SK-N-SH (cell line): ENCODE data around the gene DKK1. TPM values are rescaled to one million over a fixed set of nuclear protein-coding genes. Genes with fewer than 3 reads are reported as not detected.
A peak's percentile ranks its signal among the peaks of the same experiment; 100 is the strongest.

Source experiments
- CTCF ChIA-PET: fragments of 300-600, 350-600 bp; formaldehyde crosslinking; extraction: SDS; loops from one replicate; lab custom pipeline; 2021; lab: Yijun Ruan, JAX
- POLR2A ChIA-PET: fragments of 350-600 bp; sonication (Branson Sonifier 250); formaldehyde crosslinking; extraction: SDS; loops from one replicate; lab custom pipeline; 2020; ENCODE audit warnings: antibody characterized with exemption, inconsistent platforms; lab: Yijun Ruan, JAX
- DNase-seq: peaks from one replicate; pipeline ENCODE4 v3.0.0; 2012
- H2AFZ ChIP-seq: fragments of 200-600 bp; sonication (generic); 2 replicates; pipeline ENCODE4 v1.8.1; 2016; ENCODE audit warnings: antibody characterized with exemption, mild to moderate bottlenecking, low read depth
- H3F3A ChIP-seq: fragments of 200-600 bp; sonication (generic); replicated peaks from 2 replicates; pipeline ENCODE3; 2016; ENCODE audit warnings: antibody characterized with exemption, mild to moderate bottlenecking; ENCODE audit not compliant: insufficient read depth
- H3K27ac ChIP-seq, 2 experiments: fragments of 200-500 bp in 1 of 2; fragments of 200-600 bp in 1 of 2; sonication (Bioruptor generic) in 1 of 2; sonication (generic), shearing (Covaris generic) in 1 of 2; 2 replicates each; pipeline versions ENCODE4 v1.5.1 to v1.6.1; 2014 to 2016; ENCODE audit warnings: low read depth in 2 of 2, inconsistent platforms in 1 of 2, low read length in 1 of 2, mild to moderate bottlenecking in 1 of 2, mixed read lengths in 1 of 2
- H3K27me3 ChIP-seq: fragments of 200-600 bp; sonication (generic), shearing (Covaris generic); 2 replicates; pipeline ENCODE4 v1.6.1; 2016; ENCODE audit warnings: mixed run types; ENCODE audit not compliant: insufficient read depth
- H3K36me3 ChIP-seq, 2 experiments: fragments of 200-500 bp in 1 of 2; fragments of 200-600 bp in 1 of 2; sonication (Bioruptor generic) in 1 of 2; sonication (generic) in 1 of 2; replicated peaks in 1 of 2; 2 replicates each; pipeline versions ENCODE3 to v1.5.1; 2014 to 2016; ENCODE audit warnings: low read length in 1 of 2, mild to moderate bottlenecking in 1 of 2; ENCODE audit not compliant: insufficient read depth in 2 of 2, control insufficient read depth in 1 of 2
- H3K4me1 ChIP-seq, 2 experiments: fragments of 200-500 bp in 1 of 2; fragments of 200-600 bp in 1 of 2; sonication (Bioruptor generic) in 1 of 2; sonication (generic), shearing (Covaris generic) in 1 of 2; 2 replicates each; pipeline versions ENCODE4 v1.5.1 to v1.6.1; 2014 to 2016; ENCODE audit warnings: low read depth in 1 of 2, low read length in 1 of 2, mixed run types in 1 of 2; ENCODE audit not compliant: insufficient read depth in 2 of 2, control insufficient read depth in 1 of 2
- H3K4me2 ChIP-seq: fragments of 200-600 bp; sonication (generic), shearing (Covaris generic); 2 replicates; pipeline ENCODE4 v1.6.1; 2017; ENCODE audit warnings: mixed run types
- H3K4me3 ChIP-seq, 2 experiments: fragments of 200-500 bp in 1 of 2; fragments of 200-600 bp in 1 of 2; sonication (Bioruptor generic) in 1 of 2; sonication (generic), shearing (Covaris generic) in 1 of 2; 2 replicates each; pipeline versions ENCODE4 v1.5.1 to v1.8.1; 2014 to 2016; ENCODE audit warnings: low read depth in 2 of 2, inconsistent platforms in 1 of 2, low read length in 1 of 2, mild to moderate bottlenecking in 1 of 2, mixed read lengths in 1 of 2, moderate library complexity in 1 of 2
- H3K79me2 ChIP-seq: fragments of 200-600 bp; sonication (generic); 2 replicates; pipeline ENCODE4 v1.8.1; 2017; ENCODE audit warnings: mild to moderate bottlenecking; ENCODE audit not compliant: insufficient read depth
- H3K9ac ChIP-seq: fragments of 200-600 bp; sonication (generic); 2 replicates; pipeline ENCODE4 v1.6.1; 2017; ENCODE audit warnings: mixed run types
- H3K9me2 ChIP-seq: fragments of 200-600 bp; sonication (generic); 2 replicates; pipeline ENCODE4 v1.6.1; 2017; ENCODE audit warnings: mixed run types
- H3K9me3 ChIP-seq: fragments of 200-600 bp; sonication (generic); 2 replicates; pipeline ENCODE4 v1.6.1; 2017; ENCODE audit warnings: mixed run types, mild to moderate bottlenecking, moderate library complexity
- H4K20me1 ChIP-seq: fragments of 200-600 bp; sonication (generic); 2 replicates; pipeline ENCODE4 v1.6.1; 2017; ENCODE audit warnings: mild to moderate bottlenecking, mixed run types; ENCODE audit not compliant: insufficient read depth
- CHD2 ChIP-seq: fragments of 150-350 bp; IDR thresholded peaks from 2 replicates; pipeline ENCODE4 v1.6.1; 2018; ENCODE audit warnings: low read length; ENCODE audit not compliant: partially characterized antibody
- ELF1 ChIP-seq: IDR thresholded peaks from 2 replicates; pipeline ENCODE4 v1.4.0; 2012
- EP300 ChIP-seq, 2 experiments: IDR thresholded peaks; 2 replicates each; pipeline versions ENCODE4 v1.4.0 to v1.6.1; 2012; ENCODE audit warnings: borderline replicate concordance in 1 of 2, low read depth in 1 of 2, low read length in 1 of 2
- EZH2phosphoT487 ChIP-seq: fragments of 200-600 bp; sonication (generic); IDR thresholded peaks from 2 replicates; pipeline ENCODE4 v1.6.1; 2017; ENCODE audit warnings: low read depth, mixed run types, mild to moderate bottlenecking, antibody characterized with exemption, moderate library complexity, borderline replicate concordance
- FOSL2 ChIP-seq: IDR thresholded peaks from 2 replicates; pipeline ENCODE4 v1.4.0; 2012; ENCODE audit warnings: low read depth, mild to moderate bottlenecking, moderate library complexity, borderline replicate concordance
- FOXJ3 ChIP-seq: sonication (generic); formaldehyde crosslinking; IDR thresholded peaks from 2 replicates; pipeline ENCODE4 v1.5.1; 2020; ENCODE audit warnings: mild to moderate bottlenecking, missing genetic modification reagents
- FOXM1 ChIP-seq: IDR thresholded peaks from 2 replicates; pipeline ENCODE4 v1.4.0; 2012; ENCODE audit warnings: low read depth, mild to moderate bottlenecking
- GABPA ChIP-seq: IDR thresholded peaks from 2 replicates; pipeline ENCODE4 v1.4.0; 2012; ENCODE audit warnings: low read depth, mild to moderate bottlenecking
- GATA2 ChIP-seq: sonication (generic); formaldehyde crosslinking; IDR thresholded peaks from 2 replicates; pipeline ENCODE4 v1.5.0; 2020; ENCODE audit warnings: mild to moderate bottlenecking, missing genetic modification reagents
- MEF2A ChIP-seq: IDR thresholded peaks from 2 replicates; pipeline ENCODE4 v1.4.0; 2012; ENCODE audit warnings: low read depth, borderline replicate concordance
- NRF1 ChIP-seq: IDR thresholded peaks from 2 replicates; pipeline ENCODE4 v1.6.1; 2012; ENCODE audit warnings: low read depth, mild to moderate bottlenecking, low read length
- RCOR1 ChIP-seq: fragments of 150-350 bp; IDR thresholded peaks from 2 replicates; pipeline ENCODE4 v1.6.1; 2017; ENCODE audit warnings: antibody characterized with exemption, low read length
- RFX5 ChIP-seq: IDR thresholded peaks from 2 replicates; pipeline ENCODE4 v1.6.1; 2012; ENCODE audit warnings: mild to moderate bottlenecking, improper control_type of control experiment, low read length
- RXRA ChIP-seq: IDR thresholded peaks from 2 replicates; pipeline ENCODE4 v1.4.0; 2012; ENCODE audit warnings: low read depth, mild to moderate bottlenecking, borderline replicate concordance
- TAF1 ChIP-seq: IDR thresholded peaks from 2 replicates; pipeline ENCODE4 v1.6.1; 2012; ENCODE audit warnings: low read depth, mild to moderate bottlenecking, low read length, moderate library complexity, borderline replicate concordance
- TCF12 ChIP-seq: IDR thresholded peaks from 2 replicates; pipeline ENCODE4 v1.4.0; 2012
- TEAD4 ChIP-seq: IDR thresholded peaks from 2 replicates; pipeline ENCODE4 v1.4.0; 2012; ENCODE audit warnings: mild to moderate bottlenecking, borderline replicate concordance; ENCODE audit not compliant: insufficient read depth
- YY1 ChIP-seq: IDR thresholded peaks from 2 replicates; pipeline ENCODE4 v1.4.0; 2012; ENCODE audit warnings: low read depth, mild to moderate bottlenecking
- WGBS: methylation state at CpG from one replicate; pipeline ENCODE4 v1.1.6; 2017; ENCODE audit warnings: low lambda C conversion rate; 5-methylcytosine and 5-hydroxymethylcytosine counted together
- polyA plus RNA-seq, 3 experiments: library from polyadenylated mRNA; depleted of rRNA; stranded (reverse); fragments of >200 nt; gene quantifications; 2 replicates each; pipeline ENCODE4 v1.2.3, GENCODE V29; 2012
- TF ChIP-seq, protein P1 (sequence below): fragments of 150-350 bp; IDR thresholded peaks from 2 replicates; pipeline ENCODE4 v1.6.1; 2016; ENCODE audit warnings: mild to moderate bottlenecking, low read depth, low read length
- TF ChIP-seq, protein P2 (sequence below): IDR thresholded peaks from 2 replicates; pipeline ENCODE4; 2012
- TF ChIP-seq, protein P3 (sequence below): IDR thresholded peaks from 2 replicates; pipeline ENCODE4 v1.4.0; 2012; ENCODE audit warnings: low read depth
- TF ChIP-seq, protein P4 (sequence below): fragments of 150-350 bp; IDR thresholded peaks from 2 replicates; pipeline ENCODE4 v1.6.1; 2017; ENCODE audit warnings: antibody characterized with exemption, low read length, low read depth, borderline replicate concordance
- TF ChIP-seq, protein P5 (sequence below): IDR thresholded peaks from 2 replicates; pipeline ENCODE4 v1.4.0; 2012; ENCODE audit warnings: low read depth, borderline replicate concordance
- TF ChIP-seq, protein P6 (sequence below): IDR thresholded peaks from 2 replicates; pipeline ENCODE4 v1.4.0; 2012; ENCODE audit warnings: low read depth, borderline replicate concordance

The DKK1 gene, protein sequence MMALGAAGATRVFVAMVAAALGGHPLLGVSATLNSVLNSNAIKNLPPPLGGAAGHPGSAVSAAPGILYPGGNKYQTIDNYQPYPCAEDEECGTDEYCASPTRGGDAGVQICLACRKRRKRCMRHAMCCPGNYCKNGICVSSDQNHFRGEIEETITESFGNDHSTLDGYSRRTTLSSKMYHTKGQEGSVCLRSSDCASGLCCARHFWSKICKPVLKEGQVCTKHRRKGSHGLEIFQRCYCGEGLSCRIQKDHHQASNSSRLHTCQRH
- polyA plus RNA-seq (2012; rRNA removed), result 225 and 372 TPM in 2 replicates
- polyA plus RNA-seq (2012; cell fraction: cytosol; rRNA removed), result 315 and 346 TPM in 2 replicates
- polyA plus RNA-seq (2012; cell fraction: nucleus; rRNA removed), result 438 and 447 TPM in 2 replicates

DNA sequence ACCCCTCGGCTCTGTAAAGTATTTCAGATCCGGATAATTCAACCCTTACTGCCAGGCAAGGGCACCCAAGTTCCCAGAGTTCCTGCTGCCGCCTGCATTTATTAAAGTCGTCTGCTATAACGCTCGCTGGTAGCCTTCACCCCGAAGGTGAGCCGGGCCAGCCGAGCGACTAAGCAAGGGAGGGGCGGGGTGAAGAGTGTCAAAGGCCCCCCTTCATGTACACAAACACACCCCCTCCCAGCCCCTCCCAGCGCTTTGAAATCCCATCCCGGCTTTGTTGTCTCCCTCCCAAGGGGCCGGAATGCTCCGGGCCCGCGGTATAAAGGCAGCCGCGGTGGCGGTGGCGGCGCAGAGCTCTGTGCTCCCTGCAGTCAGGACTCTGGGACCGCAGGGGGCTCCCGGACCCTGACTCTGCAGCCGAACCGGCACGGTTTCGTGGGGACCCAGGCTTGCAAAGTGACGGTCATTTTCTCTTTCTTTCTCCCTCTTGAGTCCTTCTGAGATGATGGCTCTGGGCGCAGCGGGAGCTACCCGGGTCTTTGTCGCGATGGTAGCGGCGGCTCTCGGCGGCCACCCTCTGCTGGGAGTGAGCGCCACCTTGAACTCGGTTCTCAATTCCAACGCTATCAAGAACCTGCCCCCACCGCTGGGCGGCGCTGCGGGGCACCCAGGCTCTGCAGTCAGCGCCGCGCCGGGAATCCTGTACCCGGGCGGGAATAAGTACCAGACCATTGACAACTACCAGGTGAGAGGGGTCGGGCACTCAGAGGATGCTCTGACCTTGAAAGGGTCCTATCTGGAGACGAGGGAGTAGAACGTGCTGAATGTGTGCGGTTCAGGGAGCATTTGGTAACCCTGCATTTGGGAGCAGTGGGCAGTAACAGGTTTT, at the start of gene DKK1:
Gene DKK1, plus strand, starts transcription at position 349 of the 889 bp plus-strand sequence. Its CDS starts 154 bp downstream, at position 503.
- no peaks in the 10 kb centered on the region for H4K20me1 ChIP-seq
- H3K9me2 ChIP-seq, result no peaks in the 10 kb centered on the region
- H2AFZ ChIP-seq, result peak within 1 kb of the TSS; percentile 81
- ChIA-PET POLR2A (interaction anchor here (0.5 to 1.1 kb wide), 6 partner anchors 8 to 308 kb away, joined by 3 to 5 read pairs (median 3); no protein-coding TSS in a partner anchor), CTCF (interaction anchor here (0.6 to 12.8 kb wide), 19 partner anchors 12 to 779 kb away, joined by 3 to 185 read pairs (median 4); no protein-coding TSS in a partner anchor)
- peak within 1 kb of the TSS; percentile 95 for H3K27ac ChIP-seq
- DNase-seq, result peak; percentile 89
- peaks cover 6 to 8% of the 10 kb centered on the region in 2 experiments; a peak in 2 of 4 replicates for H3K4me1 ChIP-seq
- H3K36me3 ChIP-seq, result peaks cover 12 to 19% of the 10 kb centered on the region in 2 experiments
- peaks cover 44% of the 10 kb centered on the region for H3F3A ChIP-seq
- no peaks in the 10 kb centered on the region for H3K9me3 ChIP-seq
- no peaks in the 10 kb centered on the region for H3K27me3 ChIP-seq
- H3K4me2 ChIP-seq, result peak within 1 kb of the TSS; percentile 83
- peak within 1 kb of the TSS; percentile 89 for H3K9ac ChIP-seq
- H3K4me3 ChIP-seq, result peak within 1 kb of the TSS; percentile 95 to 99
- peaks cover 48% of the 10 kb centered on the region for H3K79me2 ChIP-seq
- 1% methylated on average over 30 of the region's 55 CpGs for WGBS
- TF ChIP-seq GATA2 (CRISPR knock-in tag) (no peak), MEF2A (no peak), RCOR1 (no peak; the same call in 1 of the 2 replicates), YY1 (peak; percentile 81; the same call in 1 of the 2 replicates), CHD2 (no peak), TCF12 (peak; percentile 41; the same call in 1 of the 2 replicates), RXRA (peak; percentile 69; the same call in 1 of the 2 replicates), EP300 (IDR thresholded peaks at IDR 0.05; ENCODE audit: borderline replicate concordance in 1 of 2, low read depth in 1 of 2, low read length in 1 of 2) (no peak; a peak in 1 of 4 replicates), FOXM1 (no peak), TEAD4 (peak; percentile 23; the same call in 1 of the 2 replicates), ELF1 (no peak), FOSL2 (peak; percentile 1; the same call in 1 of the 2 replicates), EZH2phosphoT487 (no peak), RFX5 (no peak; the same call in 1 of the 2 replicates), GABPA (no peak), FOXJ3 (CRISPR knock-in tag) (no peak; the same call in 1 of the 2 replicates), TAF1 (peak; percentile 88), NRF1 (no peak)
- TF ChIP-seq, protein P1, sequence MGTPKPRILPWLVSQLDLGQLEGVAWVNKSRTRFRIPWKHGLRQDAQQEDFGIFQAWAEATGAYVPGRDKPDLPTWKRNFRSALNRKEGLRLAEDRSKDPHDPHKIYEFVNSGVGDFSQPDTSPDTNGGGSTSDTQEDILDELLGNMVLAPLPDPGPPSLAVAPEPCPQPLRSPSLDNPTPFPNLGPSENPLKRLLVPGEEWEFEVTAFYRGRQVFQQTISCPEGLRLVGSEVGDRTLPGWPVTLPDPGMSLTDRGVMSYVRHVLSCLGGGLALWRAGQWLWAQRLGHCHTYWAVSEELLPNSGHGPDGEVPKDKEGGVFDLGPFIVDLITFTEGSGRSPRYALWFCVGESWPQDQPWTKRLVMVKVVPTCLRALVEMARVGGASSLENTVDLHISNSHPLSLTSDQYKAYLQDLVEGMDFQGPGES, result no peak
- TF ChIP-seq, protein P2, sequence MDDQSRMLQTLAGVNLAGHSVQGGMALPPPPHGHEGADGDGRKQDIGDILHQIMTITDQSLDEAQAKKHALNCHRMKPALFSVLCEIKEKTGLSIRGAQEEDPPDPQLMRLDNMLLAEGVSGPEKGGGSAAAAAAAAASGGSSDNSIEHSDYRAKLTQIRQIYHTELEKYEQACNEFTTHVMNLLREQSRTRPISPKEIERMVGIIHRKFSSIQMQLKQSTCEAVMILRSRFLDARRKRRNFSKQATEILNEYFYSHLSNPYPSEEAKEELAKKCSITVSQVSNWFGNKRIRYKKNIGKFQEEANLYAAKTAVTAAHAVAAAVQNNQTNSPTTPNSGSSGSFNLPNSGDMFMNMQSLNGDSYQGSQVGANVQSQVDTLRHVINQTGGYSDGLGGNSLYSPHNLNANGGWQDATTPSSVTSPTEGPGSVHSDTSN, result peak; percentile 29; the same call in 1 of the 2 replicates
- TF ChIP-seq, protein P3, sequence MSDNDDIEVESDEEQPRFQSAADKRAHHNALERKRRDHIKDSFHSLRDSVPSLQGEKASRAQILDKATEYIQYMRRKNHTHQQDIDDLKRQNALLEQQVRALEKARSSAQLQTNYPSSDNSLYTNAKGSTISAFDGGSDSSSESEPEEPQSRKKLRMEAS, result peak; percentile 16; the same call in 1 of the 2 replicates
- TF ChIP-seq, protein P4, sequence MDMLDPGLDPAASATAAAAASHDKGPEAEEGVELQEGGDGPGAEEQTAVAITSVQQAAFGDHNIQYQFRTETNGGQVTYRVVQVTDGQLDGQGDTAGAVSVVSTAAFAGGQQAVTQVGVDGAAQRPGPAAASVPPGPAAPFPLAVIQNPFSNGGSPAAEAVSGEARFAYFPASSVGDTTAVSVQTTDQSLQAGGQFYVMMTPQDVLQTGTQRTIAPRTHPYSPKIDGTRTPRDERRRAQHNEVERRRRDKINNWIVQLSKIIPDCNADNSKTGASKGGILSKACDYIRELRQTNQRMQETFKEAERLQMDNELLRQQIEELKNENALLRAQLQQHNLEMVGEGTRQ, result no peak
- TF ChIP-seq, protein P5, sequence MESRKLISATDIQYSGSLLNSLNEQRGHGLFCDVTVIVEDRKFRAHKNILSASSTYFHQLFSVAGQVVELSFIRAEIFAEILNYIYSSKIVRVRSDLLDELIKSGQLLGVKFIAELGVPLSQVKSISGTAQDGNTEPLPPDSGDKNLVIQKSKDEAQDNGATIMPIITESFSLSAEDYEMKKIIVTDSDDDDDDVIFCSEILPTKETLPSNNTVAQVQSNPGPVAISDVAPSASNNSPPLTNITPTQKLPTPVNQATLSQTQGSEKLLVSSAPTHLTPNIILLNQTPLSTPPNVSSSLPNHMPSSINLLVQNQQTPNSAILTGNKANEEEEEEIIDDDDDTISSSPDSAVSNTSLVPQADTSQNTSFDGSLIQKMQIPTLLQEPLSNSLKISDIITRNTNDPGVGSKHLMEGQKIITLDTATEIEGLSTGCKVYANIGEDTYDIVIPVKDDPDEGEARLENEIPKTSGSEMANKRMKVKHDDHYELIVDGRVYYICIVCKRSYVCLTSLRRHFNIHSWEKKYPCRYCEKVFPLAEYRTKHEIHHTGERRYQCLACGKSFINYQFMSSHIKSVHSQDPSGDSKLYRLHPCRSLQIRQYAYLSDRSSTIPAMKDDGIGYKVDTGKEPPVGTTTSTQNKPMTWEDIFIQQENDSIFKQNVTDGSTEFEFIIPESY, result peak; percentile 45; the same call in 1 of the 2 replicates
- TF ChIP-seq, protein P6, sequence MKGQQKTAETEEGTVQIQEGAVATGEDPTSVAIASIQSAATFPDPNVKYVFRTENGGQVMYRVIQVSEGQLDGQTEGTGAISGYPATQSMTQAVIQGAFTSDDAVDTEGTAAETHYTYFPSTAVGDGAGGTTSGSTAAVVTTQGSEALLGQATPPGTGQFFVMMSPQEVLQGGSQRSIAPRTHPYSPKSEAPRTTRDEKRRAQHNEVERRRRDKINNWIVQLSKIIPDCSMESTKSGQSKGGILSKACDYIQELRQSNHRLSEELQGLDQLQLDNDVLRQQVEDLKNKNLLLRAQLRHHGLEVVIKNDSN, result no peak
